Neural progenitor cell (in vitro differentiated cells): ENCODE results near the gene GNAQ.

Experiments
- EZH2 ChIP-seq: fragments of 200-600 bp; sonication (generic); IDR thresholded peaks from 2 replicates; pipeline ENCODE4 v1.6.1; 2017; ENCODE audit warnings: antibody characterized with exemption, mild to moderate bottlenecking, moderate library complexity
- EZH2phosphoT487 ChIP-seq: fragments of 200-600 bp; sonication (generic); IDR thresholded peaks from 2 replicates; pipeline ENCODE4 v1.6.1; 2017; ENCODE audit warnings: antibody characterized with exemption
- TF ChIP-seq, protein P1 (sequence below): fragments of 200-600 bp; sonication (generic); IDR thresholded peaks from 2 replicates; pipeline ENCODE4 v1.5.1; 2017; ENCODE audit warnings: antibody characterized with exemption, mild to moderate bottlenecking

DNA sequence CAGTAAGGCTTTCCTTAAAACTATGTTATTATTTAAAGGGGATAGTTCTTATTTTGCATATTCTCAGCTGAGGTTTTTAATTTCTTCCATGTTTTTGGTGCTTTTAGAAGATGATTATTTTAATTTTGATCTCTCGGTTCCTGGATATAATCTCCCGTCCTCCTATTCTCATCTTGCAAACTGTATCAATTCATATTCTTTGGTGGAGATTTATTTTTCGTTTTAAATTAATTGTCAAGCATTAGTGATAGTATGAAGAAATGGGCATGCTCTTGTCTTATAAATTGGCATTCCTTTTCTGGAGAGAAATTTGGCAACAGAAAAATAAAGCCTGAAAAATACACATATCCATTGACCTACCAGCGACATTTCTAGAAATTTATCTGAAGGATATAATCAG lies 15.5 kb upstream of the GNAQ start:
- TF ChIP-seq, protein P1, sequence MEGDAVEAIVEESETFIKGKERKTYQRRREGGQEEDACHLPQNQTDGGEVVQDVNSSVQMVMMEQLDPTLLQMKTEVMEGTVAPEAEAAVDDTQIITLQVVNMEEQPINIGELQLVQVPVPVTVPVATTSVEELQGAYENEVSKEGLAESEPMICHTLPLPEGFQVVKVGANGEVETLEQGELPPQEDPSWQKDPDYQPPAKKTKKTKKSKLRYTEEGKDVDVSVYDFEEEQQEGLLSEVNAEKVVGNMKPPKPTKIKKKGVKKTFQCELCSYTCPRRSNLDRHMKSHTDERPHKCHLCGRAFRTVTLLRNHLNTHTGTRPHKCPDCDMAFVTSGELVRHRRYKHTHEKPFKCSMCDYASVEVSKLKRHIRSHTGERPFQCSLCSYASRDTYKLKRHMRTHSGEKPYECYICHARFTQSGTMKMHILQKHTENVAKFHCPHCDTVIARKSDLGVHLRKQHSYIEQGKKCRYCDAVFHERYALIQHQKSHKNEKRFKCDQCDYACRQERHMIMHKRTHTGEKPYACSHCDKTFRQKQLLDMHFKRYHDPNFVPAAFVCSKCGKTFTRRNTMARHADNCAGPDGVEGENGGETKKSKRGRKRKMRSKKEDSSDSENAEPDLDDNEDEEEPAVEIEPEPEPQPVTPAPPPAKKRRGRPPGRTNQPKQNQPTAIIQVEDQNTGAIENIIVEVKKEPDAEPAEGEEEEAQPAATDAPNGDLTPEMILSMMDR = no peak
- no peak for TF ChIP-seq EZH2
- no peak for TF ChIP-seq EZH2phosphoT487
